Fibroblast of lung (primary cell): ENCODE measurements around the gene ORC4.

Experiments
- EZH2 ChIP-seq: IDR thresholded peaks from 2 replicates; pipeline ENCODE4 v1.5.1; 2012; ENCODE audit warnings: low read length, control low read depth, mild to moderate bottlenecking; ENCODE audit errors: missing control alignments
- TF ChIP-seq, protein P1 (sequence below), 2 donors: IDR thresholded peaks in 1 of 2; conservative IDR thresholded peaks in 1 of 2; 1 replicate in 1 of 2; 2 replicates in 1 of 2; pipeline ENCODE4 v1.5.1; 2011 to 2012; ENCODE audit warnings: low read length in 2 of 2, control low read depth in 1 of 2, inconsistent platforms in 1 of 2, low read depth in 1 of 2, mild to moderate bottlenecking in 1 of 2

DNA sequence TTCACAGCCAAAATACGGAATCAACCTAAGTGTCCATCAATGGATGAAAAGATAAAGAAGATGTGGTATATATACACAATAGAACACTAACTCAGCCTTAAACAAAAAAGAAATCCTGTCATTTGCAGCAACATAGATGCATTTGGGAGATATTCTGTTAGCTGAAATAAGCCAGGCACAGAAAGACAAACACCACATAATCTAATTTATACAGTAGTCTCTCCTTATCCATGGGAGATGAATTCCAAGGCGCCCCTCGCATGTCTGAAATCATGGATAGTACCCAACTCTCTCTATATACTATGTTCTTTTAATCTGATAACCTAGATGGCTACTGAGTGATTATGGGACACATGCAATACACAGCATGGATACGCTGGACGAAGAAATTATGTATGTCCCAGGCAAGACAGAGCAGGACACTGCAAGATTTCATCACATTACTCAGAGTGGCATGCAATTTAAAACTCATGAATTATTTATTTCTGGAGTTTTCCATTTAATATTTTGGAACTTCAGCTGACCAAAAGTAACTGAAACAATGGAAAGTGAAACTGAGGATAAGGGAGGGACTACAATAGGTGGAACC, 39.5 kb downstream of the ORC4 start:
- TF ChIP-seq EZH2 = no peak
- TF ChIP-seq, protein P1, sequence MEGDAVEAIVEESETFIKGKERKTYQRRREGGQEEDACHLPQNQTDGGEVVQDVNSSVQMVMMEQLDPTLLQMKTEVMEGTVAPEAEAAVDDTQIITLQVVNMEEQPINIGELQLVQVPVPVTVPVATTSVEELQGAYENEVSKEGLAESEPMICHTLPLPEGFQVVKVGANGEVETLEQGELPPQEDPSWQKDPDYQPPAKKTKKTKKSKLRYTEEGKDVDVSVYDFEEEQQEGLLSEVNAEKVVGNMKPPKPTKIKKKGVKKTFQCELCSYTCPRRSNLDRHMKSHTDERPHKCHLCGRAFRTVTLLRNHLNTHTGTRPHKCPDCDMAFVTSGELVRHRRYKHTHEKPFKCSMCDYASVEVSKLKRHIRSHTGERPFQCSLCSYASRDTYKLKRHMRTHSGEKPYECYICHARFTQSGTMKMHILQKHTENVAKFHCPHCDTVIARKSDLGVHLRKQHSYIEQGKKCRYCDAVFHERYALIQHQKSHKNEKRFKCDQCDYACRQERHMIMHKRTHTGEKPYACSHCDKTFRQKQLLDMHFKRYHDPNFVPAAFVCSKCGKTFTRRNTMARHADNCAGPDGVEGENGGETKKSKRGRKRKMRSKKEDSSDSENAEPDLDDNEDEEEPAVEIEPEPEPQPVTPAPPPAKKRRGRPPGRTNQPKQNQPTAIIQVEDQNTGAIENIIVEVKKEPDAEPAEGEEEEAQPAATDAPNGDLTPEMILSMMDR (conservative IDR thresholded peaks at IDR 0.05 in 1 of 2, IDR thresholded peaks at IDR 0.05 in 1 of 2; ENCODE audit: low read depth in 1 of 2, low read length in 2 of 2) = no peak
